Activated naive CD8-positive, alpha-beta T cell treated with anti-CD3 and anti-CD28 coated beads, Interleukin-2, amount 10 ng/mL, durations not matched to agents 7 days and 5 days (primary cell): ENCODE results near the gene GPD1L. TPM values are rescaled to one million over a fixed set of nuclear protein-coding genes. Genes with fewer than 3 reads are reported as not detected.
A peak's percentile ranks its signal among the peaks of the same experiment; 100 is the strongest.
"Not testable (repeated sequence)": the region's sequence is repeated elsewhere in the genome, so short reads cannot be mapped to it uniquely, and the experiment has no call there.

Source experiments
- ATAC-seq: fragments of 150-1000 bp; cut with Tn5 transposase; one replicate; pipeline ENCODE4 v1.10.0; 2021; ENCODE audit warnings: low read depth, moderate library complexity
- POLR2A ChIA-PET: fragments of 350-600 bp; sonication (Branson Sonifier 250); formaldehyde crosslinking; loops from one replicate; lab custom pipeline; 2021; ENCODE audit warnings: antibody characterized with exemption; lab: Charles Lee
- DNase-seq: peaks from one replicate; pipeline ENCODE4 v3.0.0; 2021
- H3K27ac Mint-ChIP-seq: one replicate; pipeline ENCODE4 v1.8.0; 2022; ENCODE audit warnings: mild to moderate bottlenecking, mixed read lengths
- H3K27me3 Mint-ChIP-seq: one replicate; pipeline ENCODE4 v1.8.0; 2022; ENCODE audit warnings: mild to moderate bottlenecking, moderate library complexity, mixed read lengths
- H3K36me3 Mint-ChIP-seq: one replicate; pipeline ENCODE4 v1.8.0; 2021; ENCODE audit warnings: mild to moderate bottlenecking, mixed read lengths
- H3K4me1 Mint-ChIP-seq: one replicate; pipeline ENCODE4 v1.8.0; 2021; ENCODE audit warnings: mixed read lengths
- H3K4me3 Mint-ChIP-seq: one replicate; pipeline ENCODE4 v1.8.0; 2022; ENCODE audit warnings: mild to moderate bottlenecking, moderate library complexity, mixed read lengths
- H3K9me3 Mint-ChIP-seq: one replicate; pipeline ENCODE4 v1.8.0; 2021; ENCODE audit warnings: mixed read lengths
- total RNA-seq, 2 experiments: library from RNA; stranded (reverse); gene quantifications; one replicate each; pipeline ENCODE4 v1.2.3, GENCODE V29; 2021

GPD1L gene
- total RNA-seq, 2 experiments from 2014 or later: 27.8 to 31.0 TPM

GRCh38 chr3:32111560-32111959 is 5.1 kb downstream of the GPD1L start:
- DNase-seq (no peak), ATAC-seq (no peak)
- no peaks in the 10 kb centered on the region for H3K27me3 Mint-ChIP-seq
- H3K4me3 Mint-ChIP-seq: no peak overlapping the region
- H3K4me1 Mint-ChIP-seq: peaks cover 53% of the 10 kb centered on the region
- POLR2A ChIA-PET: no interaction called here
- H3K27ac Mint-ChIP-seq: no peak overlapping the region
- H3K36me3 Mint-ChIP-seq: peaks cover 32% of the 10 kb centered on the region
- H3K9me3 Mint-ChIP-seq: peaks cover 7% of the 10 kb centered on the region

- POLR2A ChIA-PET: interaction anchor here (3.3 kb wide), 1 partner anchor 8 kb away, joined by 17 read pairs; the partner anchor contains the start of gene GPD1L
- no peaks in the 10 kb centered on the region for H3K27me3 Mint-ChIP-seq
- peak overlapping the region; percentile 97 for H3K27ac Mint-ChIP-seq
- H3K4me3 Mint-ChIP-seq: peak overlapping the region; percentile 75
- H3K36me3 Mint-ChIP-seq: peaks cover 41% of the 10 kb centered on the region
- H3K4me1 Mint-ChIP-seq: peaks cover 47% of the 10 kb centered on the region
- DNase-seq (no peak), ATAC-seq (peak; percentile 4)
- H3K9me3 Mint-ChIP-seq: peaks cover 7% of the 10 kb centered on the region
Observed at GRCh38 chr3:32113566-32113965, 7.1 kb downstream of the GPD1L start.

GRCh38 chr3:32113981-32114545 is 7.6 kb downstream of the GPD1L start:
- ATAC-seq (no peak), DNase-seq (no peak)
- POLR2A ChIA-PET: interaction anchor here (0.9 to 3.3 kb wide), 4 partner anchors 8 to 581 kb away, joined by 3 to 17 read pairs (median 6); partner anchors contain the start of genes GPD1L and STT3B
- Mint-ChIP-seq H3K4me3 (peak overlapping the region; percentile 75), H3K4me1 (peaks cover 48% of the 10 kb centered on the region), H3K9me3 (peaks cover 7% of the 10 kb centered on the region), H3K27me3 (no peaks in the 10 kb centered on the region), H3K36me3 (peaks cover 41% of the 10 kb centered on the region), H3K27ac (peak overlapping the region; percentile 97)

GRCh38 chr3:32114546-32115386 is 8.3 kb downstream of the GPD1L start:
- POLR2A ChIA-PET: interaction anchor here (0.9 to 3.3 kb wide), 6 partner anchors 9 to 582 kb away, joined by 3 to 17 read pairs (median 6); partner anchors contain the start of genes GPD1L and STT3B
- peaks cover 52% of the 10 kb centered on the region for H3K4me1 Mint-ChIP-seq
- peak; percentile 77 for ATAC-seq
- H3K27me3 Mint-ChIP-seq, H3K9me3 Mint-ChIP-seq: not testable (repeated sequence)
- peak overlapping the region; percentile 97 for H3K27ac Mint-ChIP-seq
- DNase-seq: peak; percentile 69
- H3K4me3 Mint-ChIP-seq: peak overlapping the region; percentile 75
- peaks cover 36% of the 10 kb centered on the region for H3K36me3 Mint-ChIP-seq

DNA sequence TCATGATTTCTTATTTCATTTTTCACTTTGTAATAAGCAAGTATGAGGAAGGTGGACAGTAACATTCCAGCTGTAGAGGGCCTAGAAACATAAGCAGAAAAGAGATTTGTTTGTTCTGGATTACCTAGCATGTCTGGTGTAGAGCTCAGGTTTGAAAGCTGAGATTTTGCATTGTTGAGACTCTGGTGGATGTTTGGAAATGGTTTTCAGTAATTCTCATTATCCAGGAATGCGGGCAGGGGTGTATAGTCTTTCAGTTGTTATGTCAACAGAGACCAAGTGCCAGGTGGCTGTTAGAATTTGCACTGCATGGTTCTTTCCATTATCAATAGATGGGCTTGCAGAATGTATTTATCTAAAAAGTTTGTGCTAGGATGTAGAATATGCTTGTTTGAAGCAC is 10.9 kb downstream of the GPD1L start:
- Mint-ChIP-seq H3K4me1 (peaks cover 40% of the 10 kb centered on the region), H3K4me3 (no peak overlapping the region), H3K36me3 (peaks cover 29% of the 10 kb centered on the region), H3K27ac (no peak overlapping the region), H3K27me3 (no peaks in the 10 kb centered on the region), H3K9me3 (peaks cover 7% of the 10 kb centered on the region)
- POLR2A ChIA-PET: no interaction called here
- DNase-seq: no peak
- ATAC-seq: no peak

DNA sequence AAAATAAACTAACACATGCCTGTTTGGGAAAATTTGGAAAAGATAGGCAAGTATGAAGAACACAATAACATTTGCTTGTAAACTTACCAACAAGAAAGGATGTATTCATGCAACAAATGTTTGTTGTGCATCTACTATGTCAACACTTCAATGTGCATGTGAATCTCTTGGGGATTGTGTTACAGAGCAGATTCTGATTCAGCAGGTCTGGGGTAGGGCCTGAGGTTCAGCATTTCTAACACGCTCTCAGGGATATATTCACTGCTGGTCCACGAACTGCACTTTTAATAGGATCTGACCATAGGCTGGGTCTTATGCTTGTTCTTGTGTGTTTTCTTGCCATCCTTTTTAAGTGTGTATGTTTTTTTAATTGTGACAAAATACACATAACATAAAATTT is 11.8 kb downstream of the GPD1L start:
- Mint-ChIP-seq H3K4me3 (no peak overlapping the region), H3K27me3 (no peaks in the 10 kb centered on the region), H3K27ac (no peak overlapping the region), H3K4me1 (peaks cover 37% of the 10 kb centered on the region), H3K9me3 (peaks cover 7% of the 10 kb centered on the region), H3K36me3 (peaks cover 24% of the 10 kb centered on the region)
- no peak for ATAC-seq
- DNase-seq: no peak
- POLR2A ChIA-PET: no interaction called here

DNA sequence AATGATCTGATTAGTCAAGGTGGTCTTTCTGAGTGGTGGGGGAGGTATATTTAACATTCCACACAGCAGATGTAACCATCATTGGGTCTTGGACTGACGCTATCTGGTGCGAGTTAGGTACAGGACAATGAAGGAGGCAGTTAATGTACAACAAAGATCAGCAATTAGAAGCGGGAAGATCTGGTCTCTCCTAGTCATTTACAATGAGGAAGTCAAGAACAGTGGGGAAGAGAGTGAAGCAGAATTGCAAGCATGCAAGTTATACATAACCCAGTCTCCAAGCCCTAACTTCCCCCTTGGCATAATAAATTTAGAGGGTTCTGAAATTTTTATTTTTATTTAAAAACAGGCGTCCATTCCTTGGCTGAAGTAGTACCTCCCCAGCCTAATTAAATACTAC is 14.1 kb downstream of the GPD1L start:
- ATAC-seq (no peak), DNase-seq (no peak)
- Mint-ChIP-seq H3K36me3 (peaks cover 19% of the 10 kb centered on the region), H3K27me3 (no peaks in the 10 kb centered on the region), H3K4me3 (no peak overlapping the region), H3K4me1 (peaks cover 20% of the 10 kb centered on the region), H3K27ac (no peak overlapping the region), H3K9me3 (peaks cover 2% of the 10 kb centered on the region)
- POLR2A ChIA-PET: no interaction called here

GRCh38 chr3:32121137-32121536 is 14.7 kb downstream of the GPD1L start:
- no peak overlapping the region for H3K27ac Mint-ChIP-seq
- DNase-seq: no peak
- H3K36me3 Mint-ChIP-seq: peaks cover 17% of the 10 kb centered on the region
- POLR2A ChIA-PET: no interaction called here
- no peak overlapping the region for H3K4me3 Mint-ChIP-seq
- peaks cover 22% of the 10 kb centered on the region for H3K4me1 Mint-ChIP-seq
- no peaks in the 10 kb centered on the region for H3K27me3 Mint-ChIP-seq
- H3K9me3 Mint-ChIP-seq: peaks cover 2% of the 10 kb centered on the region
- ATAC-seq: no peak

GRCh38 chr3:32123620-32124019 is 17.2 kb downstream of the GPD1L start:
- DNase-seq (no peak), ATAC-seq (no peak)
- H3K27me3 Mint-ChIP-seq: no peaks in the 10 kb centered on the region
- no peak overlapping the region for H3K4me3 Mint-ChIP-seq
- no peaks in the 10 kb centered on the region for H3K9me3 Mint-ChIP-seq
- peaks cover 18% of the 10 kb centered on the region for H3K4me1 Mint-ChIP-seq
- H3K27ac Mint-ChIP-seq: no peak overlapping the region
- peaks cover 17% of the 10 kb centered on the region for H3K36me3 Mint-ChIP-seq
- POLR2A ChIA-PET: no interaction called here

DNA sequence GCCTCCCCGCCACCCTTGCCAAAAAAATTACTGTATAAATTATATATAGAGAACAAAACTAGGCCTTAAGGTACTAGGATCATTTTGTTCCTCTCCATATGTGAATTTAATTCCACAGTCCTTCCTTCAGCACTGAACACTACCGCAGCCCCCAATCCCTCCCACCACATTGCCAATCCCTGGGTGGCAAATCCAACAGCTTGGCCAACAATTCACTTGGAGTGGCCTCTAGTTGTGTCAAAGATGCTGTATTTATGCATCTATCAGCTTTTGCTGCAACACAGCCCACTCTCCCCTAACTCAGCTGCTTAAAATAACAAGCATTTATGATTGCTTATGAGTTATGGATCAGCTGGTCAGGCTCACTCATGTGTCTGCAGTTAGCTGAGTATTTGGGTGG is 18.6 kb downstream of the GPD1L start:
- Mint-ChIP-seq H3K27me3 (no peaks in the 10 kb centered on the region), H3K4me1 (peaks cover 19% of the 10 kb centered on the region), H3K27ac (no peak overlapping the region), H3K36me3 (peaks cover 26% of the 10 kb centered on the region), H3K9me3 (no peaks in the 10 kb centered on the region), H3K4me3 (no peak overlapping the region)
- POLR2A ChIA-PET: no interaction called here
- no peak for DNase-seq
- ATAC-seq: no peak

DNA sequence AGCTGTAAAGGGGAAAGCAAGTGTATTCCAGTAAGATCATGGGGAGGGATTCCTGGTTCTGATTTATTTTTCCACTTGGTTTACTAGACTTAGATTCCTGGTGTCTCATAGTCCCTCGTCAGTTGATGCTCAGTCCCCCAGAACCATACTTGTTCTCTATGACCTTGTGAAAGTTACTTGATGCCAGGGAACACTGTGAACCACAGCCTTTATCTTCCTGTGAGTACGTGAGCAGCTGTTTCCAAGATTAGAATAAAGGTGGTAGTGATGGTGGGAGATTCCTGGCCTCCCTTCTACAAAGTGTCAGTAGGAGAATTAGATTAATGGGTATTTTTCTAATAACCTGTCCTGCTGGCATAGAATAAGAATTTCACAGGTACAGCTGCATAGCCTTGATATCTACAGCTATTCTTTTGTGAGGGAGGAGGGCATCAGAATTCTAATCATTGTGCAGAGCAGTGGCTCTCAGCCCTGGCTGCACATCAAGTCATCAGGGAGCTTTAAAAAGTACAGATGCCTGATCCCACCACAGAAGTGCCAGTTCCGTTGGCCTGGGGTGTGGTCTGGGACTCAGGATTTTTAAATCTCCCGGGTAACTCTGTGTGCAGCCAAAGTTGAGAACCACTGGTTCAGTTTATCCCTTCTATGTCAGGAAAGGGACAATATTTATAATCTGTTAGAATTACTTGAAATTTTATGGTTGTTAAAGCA is 20.0 kb downstream of the GPD1L start:
- no peak for ATAC-seq
- Mint-ChIP-seq H3K27me3 (no peaks in the 10 kb centered on the region), H3K9me3 (no peaks in the 10 kb centered on the region), H3K36me3 (peaks cover 35% of the 10 kb centered on the region), H3K27ac (no peak overlapping the region), H3K4me3 (no peak overlapping the region), H3K4me1 (peaks cover 18% of the 10 kb centered on the region)
- no peak for DNase-seq
- POLR2A ChIA-PET: no interaction called here

DNA sequence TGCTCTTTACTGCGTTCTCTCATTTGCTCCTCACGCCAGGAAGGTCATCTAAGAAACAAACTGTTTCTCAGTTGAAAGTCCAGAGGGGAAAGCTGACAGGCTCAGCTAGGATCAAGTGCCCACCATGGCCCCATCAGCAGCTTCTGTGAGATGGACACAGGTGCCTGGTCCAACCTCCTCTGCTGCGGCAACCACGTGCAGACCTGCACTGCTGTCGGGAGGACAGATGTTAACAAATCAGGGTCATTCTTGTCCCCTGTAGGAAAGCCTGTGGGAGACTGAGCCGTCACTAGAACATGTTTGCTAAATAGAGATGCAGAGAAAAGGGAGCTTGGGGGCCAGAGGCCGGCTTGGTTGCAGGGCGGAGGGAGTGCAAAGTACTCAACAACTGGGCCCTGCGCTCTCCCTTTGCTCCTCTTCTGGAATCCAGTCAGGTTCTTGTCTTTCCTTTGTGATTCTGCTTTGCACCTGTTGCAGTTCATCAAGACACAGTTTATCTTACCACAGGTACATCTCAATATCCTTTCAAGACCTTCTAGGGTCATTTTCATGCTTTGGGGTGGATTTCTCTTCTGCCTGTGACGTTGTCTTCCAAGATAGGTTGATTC is 20.9 kb downstream of the GPD1L start:
- H3K27me3 Mint-ChIP-seq: no peaks in the 10 kb centered on the region
- POLR2A ChIA-PET: no interaction called here
- no peaks in the 10 kb centered on the region for H3K9me3 Mint-ChIP-seq
- no peak overlapping the region for H3K4me3 Mint-ChIP-seq
- DNase-seq (no peak), ATAC-seq (no peak)
- H3K36me3 Mint-ChIP-seq: peaks cover 42% of the 10 kb centered on the region
- H3K4me1 Mint-ChIP-seq: peaks cover 21% of the 10 kb centered on the region
- no peak overlapping the region for H3K27ac Mint-ChIP-seq

DNA sequence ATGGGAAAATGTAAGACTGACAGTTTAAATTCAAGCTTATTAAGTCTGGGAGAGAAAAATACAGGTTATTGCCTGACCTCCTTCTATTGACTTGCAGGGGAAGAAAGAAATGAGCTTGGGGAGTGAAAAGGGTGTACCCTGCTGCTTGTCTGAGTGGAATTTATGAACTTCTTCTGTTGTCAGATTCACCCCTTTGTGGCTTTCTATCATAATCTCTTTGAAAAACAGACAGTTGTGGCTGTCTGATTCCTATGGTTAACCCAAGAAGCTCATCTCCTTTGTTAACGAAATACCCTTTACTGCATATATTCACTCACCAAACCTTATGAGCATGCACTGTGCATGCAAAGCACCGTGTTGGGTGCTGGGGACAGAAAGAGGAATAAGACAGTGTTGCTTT is 22.5 kb downstream of the GPD1L start:
- peaks cover 21% of the 10 kb centered on the region for H3K4me1 Mint-ChIP-seq
- H3K27me3 Mint-ChIP-seq: no peaks in the 10 kb centered on the region

More for the DNA sequence above, 22.5 kb downstream of the GPD1L start:
- POLR2A ChIA-PET: interaction anchor here (1.6 kb wide), 1 partner anchor 14 kb away, joined by 4 read pairs; no protein-coding TSS in a partner anchor
- Mint-ChIP-seq H3K9me3 (no peaks in the 10 kb centered on the region), H3K27ac (no peak overlapping the region), H3K36me3 (peaks cover 44% of the 10 kb centered on the region), H3K4me3 (no peak overlapping the region)
- DNase-seq (no peak), ATAC-seq (no peak)
